NCI-H82 treated with DMSO at 0.1 percent for 48 hours (cell line): ENCODE results near the gene NDUFAB1.
"Not testable (repeated sequence)": the region's sequence is repeated elsewhere in the genome, so short reads cannot be mapped to it uniquely, and the experiment has no call there.

ENCODE experiments used
- DNase-seq: peaks from one replicate; lab custom pipeline; 2025; ENCODE audit not compliant: unreplicated experiment; lab: John Stamatoyannopoulos, UW

The NDUFAB1 gene

DNA sequence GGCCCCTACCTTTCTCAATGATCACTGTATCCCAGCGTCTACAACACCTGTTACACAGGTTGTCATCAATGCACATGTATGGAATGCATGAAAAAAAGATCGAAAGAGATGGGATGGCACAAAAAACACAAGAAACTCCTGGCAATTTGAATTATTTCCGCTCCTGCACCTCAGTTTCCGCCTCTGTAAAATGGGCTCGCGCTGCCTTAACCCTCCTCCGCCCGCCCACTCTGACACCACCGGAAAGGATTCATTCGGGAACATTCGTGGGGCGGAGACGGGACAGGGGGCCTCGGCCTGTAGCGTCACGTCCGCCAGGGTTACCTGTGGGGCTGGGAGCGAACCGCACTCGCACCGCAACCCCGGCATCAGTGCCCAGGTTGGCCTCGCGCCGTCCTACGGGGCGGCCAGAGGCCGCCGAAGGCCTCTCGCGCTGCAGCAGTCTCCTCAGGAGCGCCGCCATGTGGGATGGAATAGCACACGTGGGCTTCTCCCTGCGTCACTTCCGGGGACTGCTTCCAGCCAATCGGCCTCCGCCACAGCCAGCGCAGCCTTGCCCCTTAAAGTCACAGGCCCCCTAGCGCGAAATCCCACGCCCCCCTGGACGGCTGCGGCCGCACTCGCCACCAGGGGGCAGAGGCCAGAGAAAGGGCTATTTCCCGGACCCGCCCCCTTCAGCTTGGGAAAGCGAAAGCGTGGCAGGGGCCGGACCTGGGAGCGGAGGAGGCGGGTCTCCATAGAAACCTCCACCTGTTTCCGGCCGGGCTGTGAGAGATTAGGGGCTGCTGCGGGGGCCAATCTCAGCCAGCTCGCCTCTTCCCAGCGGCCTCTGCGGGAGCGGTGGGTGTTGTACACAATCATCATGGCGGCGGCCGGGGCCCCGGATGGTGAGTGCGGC lies 39.0 kb downstream of the NDUFAB1 start, which contains the start of the genes EARS2 and UBFD1:
TSS of gene EARS2 (minus strand) at position 470 of the 898 bp plus-strand sequence. CDS start at position 463, 7 bp downstream.
TSS of gene UBFD1 (plus strand) at position 847 of the 898 bp plus-strand sequence. CDS start at position 863, 16 bp downstream.
- DNase-seq = peak; percentile 97

- no peak for DNase-seq
Observed at GRCh38 chr16:23554536-23554935, 41.6 kb downstream of the NDUFAB1 start.

DNA sequence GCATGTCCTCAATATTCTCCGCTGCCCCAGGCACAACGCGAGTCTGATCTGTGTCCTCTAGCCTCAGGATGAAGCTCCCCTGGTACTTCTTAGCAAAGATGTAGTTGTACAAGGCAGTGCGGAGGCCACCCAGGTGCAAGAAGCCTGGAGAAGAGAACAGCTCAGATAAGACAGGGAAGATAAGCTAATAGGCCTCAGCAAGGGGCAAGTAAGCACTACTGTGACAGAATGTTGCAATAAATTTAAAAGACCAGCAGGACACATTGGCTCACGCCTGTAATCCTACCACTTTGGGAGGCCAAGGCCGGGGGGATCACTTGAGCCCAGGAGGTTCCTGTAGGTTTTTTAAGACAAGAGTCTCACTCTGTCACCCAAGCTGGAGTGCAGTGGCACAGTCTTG lies 44.0 kb downstream of the NDUFAB1 start:
- DNase-seq = no peak

- no peak for DNase-seq
Observed at GRCh38 chr16:23549938-23550337, 46.2 kb downstream of the NDUFAB1 start.

- DNase-seq = no peak
Observed at GRCh38 chr16:23544436-23544835, 51.7 kb downstream of the NDUFAB1 start.

DNA sequence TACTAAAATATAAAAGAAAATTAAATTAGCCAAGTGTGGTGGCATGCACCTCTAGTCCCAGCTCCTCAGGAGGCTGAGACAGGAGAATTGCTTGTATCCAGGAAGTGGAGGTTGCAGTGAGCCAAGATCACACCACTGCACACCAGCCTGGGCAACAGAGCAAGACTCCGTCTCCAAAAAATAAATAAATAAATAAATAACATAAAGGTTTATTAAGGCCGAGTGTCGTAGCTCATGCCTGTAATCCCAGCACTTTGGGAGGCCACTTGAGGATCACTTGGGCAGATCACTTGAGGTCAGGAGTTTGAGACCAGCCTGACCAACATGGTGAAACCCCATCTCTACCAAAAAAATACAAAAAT lies 55.3 kb downstream of the NDUFAB1 start:
- DNase-seq = not testable (repeated sequence)

GRCh38 chr16:23539984-23540816 lies 55.9 kb downstream of the NDUFAB1 start:
- no peak for DNase-seq

DNA sequence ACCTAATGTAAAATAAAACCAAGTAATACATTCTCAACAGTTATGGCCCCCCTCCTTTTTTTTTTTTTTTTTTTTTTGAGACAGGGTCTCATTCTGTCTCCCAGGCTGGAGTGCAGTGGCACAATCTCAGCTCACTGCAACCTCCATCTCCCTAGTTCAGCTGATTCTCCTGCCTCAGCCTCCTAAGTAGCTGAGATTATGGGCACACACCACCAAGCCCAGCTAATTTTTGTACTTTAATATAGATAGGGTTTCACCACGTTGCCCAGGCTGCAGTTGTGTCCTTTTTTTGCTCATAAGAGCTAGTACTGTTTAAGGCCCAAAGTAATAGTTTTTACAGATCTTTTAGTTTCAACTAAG lies 57.2 kb downstream of the NDUFAB1 start:
- no peak for DNase-seq

DNA sequence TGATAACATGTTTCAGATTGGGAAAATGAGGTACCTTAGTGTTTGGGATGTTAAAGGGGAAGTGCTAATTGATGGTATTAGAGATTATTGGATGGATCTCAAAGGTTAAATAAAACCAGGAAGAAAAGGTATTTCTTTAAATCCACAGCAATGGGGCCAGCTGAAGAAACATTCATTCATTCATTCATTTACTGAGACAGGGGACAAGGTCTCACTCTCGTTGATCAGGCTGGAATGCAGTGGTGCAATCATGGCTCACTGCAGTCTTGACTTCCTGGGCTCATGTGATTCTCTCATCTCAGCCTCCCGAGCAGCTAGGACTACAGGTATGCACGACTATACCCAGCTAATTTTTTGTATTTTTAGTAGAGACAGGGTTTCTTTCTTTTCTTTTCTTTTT lies 58.7 kb downstream of the NDUFAB1 start:
- no peak for DNase-seq

- no peak for DNase-seq
Observed at GRCh38 chr16:23535901-23536300, 60.2 kb downstream of the NDUFAB1 start.

DNA sequence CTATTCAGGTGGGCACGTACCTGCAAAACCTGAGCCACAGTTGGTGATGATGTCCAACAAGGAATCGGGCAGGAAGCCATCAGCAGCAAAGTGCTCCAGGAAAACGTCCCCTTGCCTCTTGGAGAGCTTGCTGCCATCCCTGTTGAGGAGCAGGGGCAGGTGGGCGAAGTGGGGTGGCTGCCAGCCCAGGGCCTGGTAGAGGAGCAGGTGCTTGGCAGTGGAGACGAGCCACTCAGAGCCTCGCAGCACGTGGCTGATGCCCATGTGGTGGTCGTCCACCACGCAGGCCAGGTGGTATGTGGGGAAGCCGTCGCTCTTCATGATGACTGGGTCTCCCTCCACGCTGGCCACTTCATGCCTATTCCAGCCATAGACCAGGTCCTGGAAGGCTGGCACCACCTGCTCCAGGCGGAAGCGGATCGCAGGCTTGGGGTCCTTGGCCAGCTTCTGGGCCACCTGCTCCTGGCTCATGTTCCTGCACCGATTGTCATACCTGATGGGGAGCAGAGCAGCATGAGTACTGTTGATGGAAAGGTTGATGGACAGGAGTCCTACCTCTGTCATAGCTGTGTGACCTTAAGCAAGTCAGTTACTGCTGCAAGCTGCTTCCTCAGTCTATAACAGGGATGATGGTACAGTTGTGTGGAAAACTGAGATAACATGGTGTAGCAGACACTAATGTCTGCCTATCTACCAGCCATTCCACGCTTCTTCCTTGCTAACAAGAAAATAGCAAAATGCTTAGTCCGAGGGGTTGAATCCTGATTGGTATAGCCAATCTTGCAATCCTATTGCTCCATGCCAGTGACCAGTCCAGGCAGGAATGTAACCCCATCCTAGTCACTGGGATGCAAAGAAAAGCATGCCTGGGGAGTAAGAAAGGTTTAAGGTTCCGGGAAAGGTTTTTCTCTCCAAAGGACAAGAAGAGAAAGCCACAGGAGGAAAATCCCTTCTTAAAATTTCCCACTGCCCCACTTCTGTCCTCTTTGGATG lies 61.0 kb downstream of the NDUFAB1 start:
- no peak for DNase-seq

DNA sequence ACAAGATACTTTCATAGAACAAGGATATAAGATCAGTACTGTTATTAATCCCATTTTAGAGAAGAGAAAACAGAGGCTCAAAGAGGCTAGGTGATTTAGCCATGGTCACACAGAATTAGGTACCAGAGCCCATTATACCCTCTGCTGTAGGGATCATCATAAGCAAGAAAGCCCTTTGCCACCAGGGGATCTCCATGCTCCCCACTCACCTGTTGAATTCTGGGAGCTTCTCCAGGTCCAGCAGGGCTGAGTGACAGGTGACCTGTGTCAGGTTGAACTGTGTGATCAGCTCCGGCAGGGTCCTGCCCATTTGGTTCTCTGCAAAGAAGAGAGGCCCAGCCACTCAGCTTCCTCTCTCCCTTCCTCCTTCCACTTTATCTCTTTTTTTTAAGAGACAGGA lies 63.7 kb downstream of the NDUFAB1 start:
- no peak for DNase-seq
